IMR-90 (cell line): Measurements from ENCODE around the gene ARNT2. TPM values are rescaled to one million over a fixed set of nuclear protein-coding genes. Genes with fewer than 3 reads are reported as not detected.

Experiments
- ATAC-seq: fragments of 200-7000 bp; cut with Tn5 transposase; 2 replicates; pipeline ENCODE4 v1.9.1; 2020; ENCODE audit warnings: low read depth, mild to moderate bottlenecking, moderate library complexity
- BruUV-seq: library from RNA; stranded (reverse); fragments of 400-500 nt; replicated peaks from 2 replicates; lab custom pipeline; 2021; lab: Mats Ljungman, UMichigan
- CTCF ChIA-PET: fragments of 300-600 bp; formaldehyde crosslinking; extraction: SDS; loops from one replicate; lab custom pipeline; 2021; ENCODE audit warnings: antibody characterized with exemption; lab: Yijun Ruan, JAX
- POLR2A ChIA-PET: fragments of 300-600 bp; sonication (Branson Sonifier 250); formaldehyde crosslinking; loops from one replicate; lab custom pipeline; 2022; ENCODE audit warnings: antibody characterized with exemption; ENCODE audit not compliant: unreplicated experiment; lab: Charles Lee
- DNase-seq: peaks from one replicate; pipeline ENCODE4 v3.0.0; 2013
- H2AFZ ChIP-seq: replicated peaks from 2 replicates; pipeline ENCODE3; 2013; ENCODE audit warnings: low read length, mild to moderate bottlenecking; ENCODE audit not compliant: poor library complexity
- H2AK5ac ChIP-seq: 2 replicates; pipeline ENCODE4 v1.6.1; 2013; ENCODE audit warnings: low read depth, low read length, inconsistent platforms
- H2AK9ac ChIP-seq: replicated peaks from 2 replicates; pipeline ENCODE3; 2013; ENCODE audit warnings: mild to moderate bottlenecking, low read depth, low read length, moderate library complexity; ENCODE audit not compliant: poor library complexity
- H2BK120ac ChIP-seq: 2 replicates; pipeline ENCODE4 v1.6.1; 2013; ENCODE audit warnings: low read depth, low read length, inconsistent platforms
- H2BK15ac ChIP-seq: 3 replicates; pipeline ENCODE4 v1.6.1; 2013; ENCODE audit warnings: low read depth, low read length, inconsistent platforms
- H2BK20ac ChIP-seq: 2 replicates; pipeline ENCODE4 v1.6.1; 2013; ENCODE audit warnings: low read depth, mild to moderate bottlenecking, inconsistent platforms, low read length, moderate library complexity
- H2BK5ac ChIP-seq: 2 replicates; pipeline ENCODE4 v1.6.1; 2013; ENCODE audit warnings: mild to moderate bottlenecking, low read depth, low read length, inconsistent platforms; ENCODE audit not compliant: poor library complexity, severe bottlenecking
- H3K14ac ChIP-seq: replicated peaks from 2 replicates; pipeline ENCODE4 v1.6.1; 2013; ENCODE audit warnings: low read depth, low read length, inconsistent platforms
- H3K18ac ChIP-seq: 2 replicates; pipeline ENCODE4 v1.6.1; 2013; ENCODE audit warnings: low read depth, low read length, control low read depth
- H3K23ac ChIP-seq: 2 replicates; pipeline ENCODE4 v1.6.1; 2013; ENCODE audit warnings: low read depth, low read length, inconsistent platforms
- H3K27ac ChIP-seq: 2 replicates; pipeline ENCODE4 v1.5.1; 2013; ENCODE audit warnings: mild to moderate bottlenecking, control low read depth, low read length; ENCODE audit not compliant: insufficient read depth
- H3K27me3 ChIP-seq: 2 replicates; pipeline ENCODE4 v1.6.1; 2013; ENCODE audit warnings: low read length; ENCODE audit not compliant: control insufficient read depth, insufficient read depth
- H3K36me3 ChIP-seq: 2 replicates; pipeline ENCODE4 v1.6.1; 2013; ENCODE audit warnings: low read length, mixed read lengths; ENCODE audit not compliant: control insufficient read depth, insufficient read depth
- H3K4ac ChIP-seq: 2 replicates; pipeline ENCODE4 v1.6.1; 2013; ENCODE audit warnings: low read depth, low read length, inconsistent platforms
- H3K4me1 ChIP-seq: 2 replicates; pipeline ENCODE4 v1.6.1; 2013; ENCODE audit warnings: low read length, mixed read lengths; ENCODE audit not compliant: control insufficient read depth, insufficient read depth
- H3K4me2 ChIP-seq: 2 replicates; pipeline ENCODE4 v1.6.1; 2013; ENCODE audit warnings: low read depth, mild to moderate bottlenecking, control low read depth, low read length, moderate library complexity
- H3K4me3 ChIP-seq: 2 replicates; pipeline ENCODE4 v1.5.1; 2013; ENCODE audit warnings: low read depth, mild to moderate bottlenecking, control low read depth, low read length, moderate library complexity; ENCODE audit not compliant: insufficient read depth
- H3K56ac ChIP-seq: 2 replicates; pipeline ENCODE4 v1.6.1; 2013; ENCODE audit warnings: low read length, inconsistent platforms; ENCODE audit not compliant: insufficient read depth; ENCODE audit errors: extremely low read depth
- H3K79me1 ChIP-seq, 2 experiments: 2 replicates each; pipeline ENCODE4 v1.6.1; 2013; ENCODE audit warnings: low read length in 2 of 2, inconsistent platforms in 1 of 2, low read depth in 1 of 2
- H3K9ac ChIP-seq: 2 replicates; pipeline ENCODE4 v1.6.1; 2013; ENCODE audit warnings: low read depth, low read length, control low read depth
- H3K9me1 ChIP-seq: 2 replicates; pipeline ENCODE4 v1.6.1; 2013; ENCODE audit warnings: low read length, inconsistent platforms; ENCODE audit not compliant: insufficient read depth
- H3K9me3 ChIP-seq: 2 replicates; pipeline ENCODE4 v1.6.1; 2013; ENCODE audit warnings: low read length; ENCODE audit not compliant: control insufficient read depth, insufficient read depth
- H4K20me1 ChIP-seq: 2 replicates; pipeline ENCODE4 v1.6.1; 2013; ENCODE audit warnings: low read length, inconsistent platforms; ENCODE audit not compliant: insufficient read depth
- H4K5ac ChIP-seq: 2 replicates; pipeline ENCODE4 v1.6.1; 2013; ENCODE audit warnings: mild to moderate bottlenecking, low read depth, low read length, control low read depth
- H4K8ac ChIP-seq, 2 experiments: 2 replicates each; pipeline ENCODE4 v1.6.1; 2013; ENCODE audit warnings: low read depth in 2 of 2, low read length in 2 of 2, control low read depth in 1 of 2, inconsistent platforms in 1 of 2
- H4K91ac ChIP-seq: 2 replicates; pipeline ENCODE4 v1.6.1; 2013; ENCODE audit warnings: low read depth, low read length, inconsistent platforms; ENCODE audit not compliant: insufficient read depth
- BHLHE40 ChIP-seq: fragments of 150-350 bp; IDR thresholded peaks from 2 replicates; pipeline ENCODE4 v1.6.1; 2016; ENCODE audit warnings: mild to moderate bottlenecking, low read depth, low read length
- CHD1 ChIP-seq: IDR thresholded peaks from 2 replicates; pipeline ENCODE4 v1.6.1; 2012; ENCODE audit warnings: low read depth, low read length, improper control_type of control experiment
- MAFK ChIP-seq: IDR thresholded peaks from 2 replicates; pipeline ENCODE4 v1.6.1; 2012; ENCODE audit warnings: low read depth, low read length, improper control_type of control experiment
- MXI1 ChIP-seq: IDR thresholded peaks from 2 replicates; pipeline ENCODE4 v1.6.1; 2012; ENCODE audit warnings: low read depth, mild to moderate bottlenecking, low read length, moderate library complexity, borderline replicate concordance
- NFE2L2 ChIP-seq: fragments of 150-350 bp; IDR thresholded peaks from 2 replicates; pipeline ENCODE4 v1.6.1; 2016; ENCODE audit warnings: low read depth, mild to moderate bottlenecking, low read length
- POLR2A ChIP-seq: IDR thresholded peaks from 2 replicates; pipeline ENCODE4 v1.6.1; 2012; ENCODE audit warnings: mild to moderate bottlenecking, low read depth, low read length
- RCOR1 ChIP-seq: IDR thresholded peaks from 2 replicates; pipeline ENCODE4 v1.6.1; 2012; ENCODE audit warnings: mild to moderate bottlenecking, low read length, improper control_type of control experiment; ENCODE audit not compliant: insufficient replicate concordance
- RFX5 ChIP-seq: IDR thresholded peaks from 2 replicates; pipeline ENCODE4 v1.8.0; 2012; ENCODE audit warnings: low read depth, mild to moderate bottlenecking, low read length, moderate library complexity
- SMC3 ChIP-seq: fragments of 150-350 bp; IDR thresholded peaks from 2 replicates; pipeline ENCODE4 v1.6.1; 2016; ENCODE audit warnings: low read depth, mild to moderate bottlenecking, antibody characterized with exemption, low read length, moderate library complexity
- WGBS, 2 experiments: methylation state at CpG; one replicate each; pipeline versions ENCODE4 v1.1.5 to v1.1.7; 2013; ENCODE audit warnings: missing lambda C conversion rate in 2 of 2; ENCODE audit not compliant: insufficient read length in 1 of 2; ENCODE audit errors: extremely low coverage in 2 of 2; 5-methylcytosine and 5-hydroxymethylcytosine counted together
- dilution Hi-C: fragments of 300-500 bp; cut with HindIII; formaldehyde crosslinking; loops from one replicate; pipeline ENCODE4 v1.14.3; 2018; ENCODE audit warnings: low sequenced_read_pairs; ENCODE audit not compliant: unreplicated experiment
- in situ Hi-C: fragments of 300-500 bp; cut with MboI; formaldehyde crosslinking; loops from 3 replicates; pipeline ENCODE4 v1.14.3; 2019; ENCODE audit warnings: low sequenced_read_pairs, inconsistent platforms, mixed read lengths
- intact Hi-C: fragments of 100-400 bp; cut with micrococcal nuclease; formaldehyde crosslinking; loops from 2 replicates; pipeline ENCODE4 v1.10.0; 2022
- polyA plus RNA-seq, 3 experiments: library from polyadenylated mRNA; depleted of rRNA; stranded (reverse); fragments of >200 nt; gene quantifications; 2 replicates each; pipeline ENCODE4 v1.2.3, GENCODE V29; 2012; ENCODE audit warnings: low replicate concordance in 1 of 3
- total RNA-seq: library from RNA; depleted of rRNA; stranded (reverse); fragments of >200 nt; gene quantifications from 2 replicates; pipeline ENCODE4 v1.2.3, GENCODE V29; 2012
- TF ChIP-seq, protein P1 (sequence below): conservative IDR thresholded peaks from 2 replicates; pipeline ENCODE4 v1.5.1; 2012; ENCODE audit warnings: mild to moderate bottlenecking, low read depth, low read length, improper control_type of control experiment
- TF ChIP-seq, protein P2 (sequence below): fragments of 150-350 bp; IDR thresholded peaks from 2 replicates; pipeline ENCODE4 v1.6.1; 2016; ENCODE audit warnings: low read depth, mild to moderate bottlenecking, low read length, moderate library complexity, borderline replicate concordance
- TF ChIP-seq, protein P3 (sequence below): fragments of 150-350 bp; IDR thresholded peaks from 2 replicates; pipeline ENCODE4 v1.6.1; 2017; ENCODE audit warnings: mild to moderate bottlenecking, antibody characterized with exemption, low read length, low read depth

Gene ARNT2
- total and polyA plus RNA-seq, 2 of the 4 experiments (the other 2 are of a cell fraction) = 18.2 to 19.0 TPM

DNA sequence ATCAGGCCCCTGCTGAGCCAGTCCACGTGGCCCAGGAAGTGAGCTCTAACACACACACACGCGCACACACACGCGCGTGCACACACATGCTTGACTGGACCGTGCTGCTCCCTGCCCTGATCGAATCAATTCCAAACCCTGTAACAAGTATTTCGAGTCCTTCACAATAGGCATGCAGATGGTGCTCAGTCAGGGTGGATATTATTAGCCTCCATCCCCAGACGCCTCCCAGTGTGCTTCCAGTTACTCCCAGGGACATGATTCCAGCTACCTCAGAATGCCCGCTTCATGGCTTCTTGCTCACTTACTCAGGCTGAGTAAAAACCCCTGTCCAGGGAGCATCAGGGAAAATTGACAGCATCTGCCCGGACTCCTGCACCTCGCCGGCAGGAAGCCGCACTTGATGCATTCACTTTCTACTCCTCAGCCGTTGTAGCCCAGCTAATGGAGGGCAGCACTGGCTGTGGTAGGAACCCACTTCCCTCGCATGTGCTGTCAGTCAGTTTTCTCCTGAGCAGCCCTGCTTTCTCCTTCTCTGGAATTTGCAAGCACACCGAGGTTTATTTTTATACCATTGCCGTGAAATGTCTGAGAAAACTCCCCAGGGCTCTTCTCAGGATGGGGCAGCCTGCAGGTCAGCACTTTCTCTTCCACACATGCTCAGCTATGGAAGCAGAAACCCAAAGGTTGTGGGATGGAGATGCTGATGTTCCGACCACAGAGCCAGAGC, 164.9 kb downstream of the ARNT2 start:
- peak overlapping the region; percentile 35 to 89; a peak in 2 of 4 replicates for H4K8ac ChIP-seq
- peak overlapping the region; percentile 83; the same call in 2 of the 3 replicates for H2BK15ac ChIP-seq
- no peak for TF ChIP-seq CHD1
- TF ChIP-seq NFE2L2 = no peak
- no peak for TF ChIP-seq POLR2A
- TF ChIP-seq MAFK = no peak
- TF ChIP-seq RFX5 = no peak
- TF ChIP-seq, protein P1, sequence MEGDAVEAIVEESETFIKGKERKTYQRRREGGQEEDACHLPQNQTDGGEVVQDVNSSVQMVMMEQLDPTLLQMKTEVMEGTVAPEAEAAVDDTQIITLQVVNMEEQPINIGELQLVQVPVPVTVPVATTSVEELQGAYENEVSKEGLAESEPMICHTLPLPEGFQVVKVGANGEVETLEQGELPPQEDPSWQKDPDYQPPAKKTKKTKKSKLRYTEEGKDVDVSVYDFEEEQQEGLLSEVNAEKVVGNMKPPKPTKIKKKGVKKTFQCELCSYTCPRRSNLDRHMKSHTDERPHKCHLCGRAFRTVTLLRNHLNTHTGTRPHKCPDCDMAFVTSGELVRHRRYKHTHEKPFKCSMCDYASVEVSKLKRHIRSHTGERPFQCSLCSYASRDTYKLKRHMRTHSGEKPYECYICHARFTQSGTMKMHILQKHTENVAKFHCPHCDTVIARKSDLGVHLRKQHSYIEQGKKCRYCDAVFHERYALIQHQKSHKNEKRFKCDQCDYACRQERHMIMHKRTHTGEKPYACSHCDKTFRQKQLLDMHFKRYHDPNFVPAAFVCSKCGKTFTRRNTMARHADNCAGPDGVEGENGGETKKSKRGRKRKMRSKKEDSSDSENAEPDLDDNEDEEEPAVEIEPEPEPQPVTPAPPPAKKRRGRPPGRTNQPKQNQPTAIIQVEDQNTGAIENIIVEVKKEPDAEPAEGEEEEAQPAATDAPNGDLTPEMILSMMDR = no peak
- TF ChIP-seq, protein P2, sequence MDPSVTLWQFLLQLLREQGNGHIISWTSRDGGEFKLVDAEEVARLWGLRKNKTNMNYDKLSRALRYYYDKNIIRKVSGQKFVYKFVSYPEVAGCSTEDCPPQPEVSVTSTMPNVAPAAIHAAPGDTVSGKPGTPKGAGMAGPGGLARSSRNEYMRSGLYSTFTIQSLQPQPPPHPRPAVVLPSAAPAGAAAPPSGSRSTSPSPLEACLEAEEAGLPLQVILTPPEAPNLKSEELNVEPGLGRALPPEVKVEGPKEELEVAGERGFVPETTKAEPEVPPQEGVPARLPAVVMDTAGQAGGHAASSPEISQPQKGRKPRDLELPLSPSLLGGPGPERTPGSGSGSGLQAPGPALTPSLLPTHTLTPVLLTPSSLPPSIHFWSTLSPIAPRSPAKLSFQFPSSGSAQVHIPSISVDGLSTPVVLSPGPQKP = no peak
- TF ChIP-seq BHLHE40 = no peak
- TF ChIP-seq SMC3 = no peak
- TF ChIP-seq MXI1 = no peak
- TF ChIP-seq RCOR1 = no peak
- TF ChIP-seq, protein P3, sequence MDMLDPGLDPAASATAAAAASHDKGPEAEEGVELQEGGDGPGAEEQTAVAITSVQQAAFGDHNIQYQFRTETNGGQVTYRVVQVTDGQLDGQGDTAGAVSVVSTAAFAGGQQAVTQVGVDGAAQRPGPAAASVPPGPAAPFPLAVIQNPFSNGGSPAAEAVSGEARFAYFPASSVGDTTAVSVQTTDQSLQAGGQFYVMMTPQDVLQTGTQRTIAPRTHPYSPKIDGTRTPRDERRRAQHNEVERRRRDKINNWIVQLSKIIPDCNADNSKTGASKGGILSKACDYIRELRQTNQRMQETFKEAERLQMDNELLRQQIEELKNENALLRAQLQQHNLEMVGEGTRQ = no peak
- no peaks in the 10 kb centered on the region for H3K9me3 ChIP-seq
- peaks cover 18% of the 10 kb centered on the region for H3K4me1 ChIP-seq
- dilution Hi-C loops = no loop called here
- H2BK5ac ChIP-seq = peak overlapping the region; percentile 41
- ChIA-PET POLR2A (no interaction called here), CTCF (interaction anchor here (1.1 to 4.1 kb wide), 8 partner anchors 10 to 211 kb away, joined by 4 to 50 read pairs (median 12); partner anchors contain the start of gene CEMIP)
- H2AFZ ChIP-seq = peak overlapping the region; percentile 41
- intact Hi-C loops = loop anchor here (5.0 kb wide), 1 partner anchor 403 kb away; no protein-coding TSS in a partner anchor
- H4K5ac ChIP-seq = peak overlapping the region; percentile 76; the same call in 1 of the 2 replicates
- no TSS peak for BruUV-seq
- H3K56ac ChIP-seq = no peak overlapping the region
- H4K91ac ChIP-seq = peak overlapping the region; percentile 85
- H3K27me3 ChIP-seq = no peaks in the 10 kb centered on the region
- H3K4ac ChIP-seq = peak overlapping the region; percentile 85
- H3K4me2 ChIP-seq = no peak overlapping the region
- H3K4me3 ChIP-seq = no peak overlapping the region
- no peaks in the 10 kb centered on the region for H4K20me1 ChIP-seq
- DNase-seq (peak; percentile 16), ATAC-seq (no peak)
- no peak overlapping the region for H3K23ac ChIP-seq
- no peak overlapping the region; the same call in 1 of the 2 replicates for H3K9ac ChIP-seq
- peak overlapping the region; percentile 58 for H3K18ac ChIP-seq
- peak overlapping the region; percentile 91 for H2AK5ac ChIP-seq
- WGBS, 2 experiments = 94% methylated on average over 3 of the region's 20 CpGs; no CpG with 5 or more reads in 1 of the 2 experiments
- peaks cover 8 to 20% of the 10 kb centered on the region in 2 experiments; a peak in 3 of 4 replicates for H3K79me1 ChIP-seq
- H3K27ac ChIP-seq = peak overlapping the region; percentile 17; the same call in 1 of the 2 replicates
- peaks cover 22% of the 10 kb centered on the region for H3K36me3 ChIP-seq
- in situ Hi-C loops = loop anchor here (5.0 kb wide), 3 partner anchors 112 to 403 kb away; partner anchors contain the start of gene CEMIP
- H2BK20ac ChIP-seq = peak overlapping the region; percentile 89
- peaks cover 22% of the 10 kb centered on the region for H3K9me1 ChIP-seq
- H2BK120ac ChIP-seq = peak overlapping the region; percentile 96
- peak overlapping the region; percentile 14; the same call in 1 of the 2 replicates for H3K14ac ChIP-seq
- peak overlapping the region; percentile 20 for H2AK9ac ChIP-seq
